ENCODE data around the gene HEATR5B. TPM values are rescaled to one million over a fixed set of nuclear protein-coding genes. Genes with fewer than 3 reads are reported as not detected.
"Not testable (repeated sequence)": the region's sequence is repeated elsewhere in the genome, so short reads cannot be mapped to it uniquely, and the experiment has no call there.

HEATR5B gene
- total RNA-seq, 1 experiment from 2014 or later, result 8.2 TPM

- DNase-seq (ENCODE audit: low spot score); in situ Hi-C loops (cut with HindIII; ENCODE audit: low sequenced_read_pairs): not testable (repeated sequence)
These were observed 84.8 kb downstream of the HEATR5B start for GRCh38 chr2:36999416-36999815.

GRCh38 chr2:36993841-36994620, 90.1 kb downstream of the HEATR5B start:
- in situ Hi-C loops (cut with HindIII; ENCODE audit: low sequenced_read_pairs), result no loop called here
- no peak for DNase-seq (ENCODE audit: low spot score)

- in situ Hi-C loops (cut with HindIII; ENCODE audit: low sequenced_read_pairs), result no loop called here
- DNase-seq (ENCODE audit: low spot score), result no peak
These were observed 96.2 kb downstream of the HEATR5B start for GRCh38 chr2:36988008-36988407.

GRCh38 chr2:36982467-36982866, 101.7 kb downstream of the HEATR5B start:
- no peak for DNase-seq (ENCODE audit: low spot score)
- in situ Hi-C loops (cut with HindIII; ENCODE audit: low sequenced_read_pairs), result no loop called here

- in situ Hi-C loops (cut with HindIII; ENCODE audit: low sequenced_read_pairs), result no loop called here
- no peak for DNase-seq (ENCODE audit: low spot score)
These were observed 102.3 kb downstream of the HEATR5B start for GRCh38 chr2:36981911-36982310.

- in situ Hi-C loops (cut with HindIII; ENCODE audit: low sequenced_read_pairs); DNase-seq (ENCODE audit: low spot score): not testable (repeated sequence)
These were observed 105.2 kb downstream of the HEATR5B start for GRCh38 chr2:36979007-36979406.

- no peak for DNase-seq (ENCODE audit: low spot score)
- in situ Hi-C loops (cut with HindIII; ENCODE audit: low sequenced_read_pairs), result no loop called here
These were observed 108.1 kb downstream of the HEATR5B start for GRCh38 chr2:36976065-36976464.

- in situ Hi-C loops (cut with HindIII; ENCODE audit: low sequenced_read_pairs), result no loop called here
- no peak for DNase-seq (ENCODE audit: low spot score)
These were observed 108.9 kb downstream of the HEATR5B start for GRCh38 chr2:36975306-36975705.

GRCh38 chr2:36973320-36973719, 110.9 kb downstream of the HEATR5B start:
- in situ Hi-C loops (cut with HindIII; ENCODE audit: low sequenced_read_pairs), result no loop called here
- no peak for DNase-seq (ENCODE audit: low spot score)

GRCh38 chr2:36971990-36972389, 112.2 kb downstream of the HEATR5B start:
- in situ Hi-C loops (cut with HindIII; ENCODE audit: low sequenced_read_pairs), result no loop called here
- DNase-seq (ENCODE audit: low spot score), result no peak

- in situ Hi-C loops (cut with HindIII; ENCODE audit: low sequenced_read_pairs), result no loop called here
These were observed 116.8 kb downstream of the HEATR5B start for GRCh38 chr2:36967236-36967876.

GRCh38 chr2:36966370-36967235, 117.6 kb downstream of the HEATR5B start, which contains the start of gene STRN:
Gene STRN, minus strand, starts transcription at chr2:36966536. Its CDS starts 73 bp downstream, at chr2:36966463.
- in situ Hi-C loops (cut with HindIII; ENCODE audit: low sequenced_read_pairs), result no loop called here

More at GRCh38 chr2:36967236-36967876, 116.8 kb downstream of the HEATR5B start:
- DNase-seq (ENCODE audit: low spot score), result peak; percentile 6

GRCh38 chr2:36965751-36966369, 118.3 kb downstream of the HEATR5B start:
- in situ Hi-C loops (cut with HindIII; ENCODE audit: low sequenced_read_pairs), result no loop called here
- DNase-seq (ENCODE audit: low spot score), result peak; percentile 28

More at GRCh38 chr2:36966370-36967235, 117.6 kb downstream of the HEATR5B start, which contains the start of gene STRN:
- peak; percentile 93 for DNase-seq (ENCODE audit: low spot score)

GRCh38 chr2:36965206-36965605, 119.0 kb downstream of the HEATR5B start:
- in situ Hi-C loops (cut with HindIII; ENCODE audit: low sequenced_read_pairs), result no loop called here
- DNase-seq (ENCODE audit: low spot score), result no peak

- in situ Hi-C loops (cut with HindIII; ENCODE audit: low sequenced_read_pairs), result no loop called here
- no peak for DNase-seq (ENCODE audit: low spot score)
These were observed 119.6 kb downstream of the HEATR5B start for GRCh38 chr2:36964496-36965058.

GRCh38 chr2:36963734-36964133, 120.4 kb downstream of the HEATR5B start:
- no peak for DNase-seq (ENCODE audit: low spot score)
- in situ Hi-C loops (cut with HindIII; ENCODE audit: low sequenced_read_pairs), result no loop called here

GRCh38 chr2:36963106-36963505, 121.1 kb downstream of the HEATR5B start:
- in situ Hi-C loops (cut with HindIII; ENCODE audit: low sequenced_read_pairs), result no loop called here
- DNase-seq (ENCODE audit: low spot score), result no peak

- in situ Hi-C loops (cut with HindIII; ENCODE audit: low sequenced_read_pairs), result no loop called here
- no peak for DNase-seq (ENCODE audit: low spot score)
These were observed 123.4 kb downstream of the HEATR5B start for GRCh38 chr2:36960773-36961172.

Measured in G401 (cell line).